MM.1S (cell line): ENCODE results near the gene ACOT6.

Source experiments
- DNase-seq: peaks from one replicate; pipeline ENCODE4 v3.0.0-alpha.2; 2015
- H2AFZ ChIP-seq: fragments of 300-600 bp; sonication (generic); 2 replicates; pipeline ENCODE4 v1.6.0; 2016; ENCODE audit warnings: antibody characterized with exemption, low read length
- H3F3A ChIP-seq: fragments of 300-600 bp; sonication (generic); 2 replicates; pipeline ENCODE4 v1.6.1; 2016; ENCODE audit warnings: mild to moderate bottlenecking, antibody characterized with exemption, low read length, moderate library complexity, mixed read lengths; ENCODE audit not compliant: insufficient read depth
- H3K27ac ChIP-seq: fragments of 300-600 bp; sonication (generic); 2 replicates; pipeline ENCODE4 v1.5.1; 2016; ENCODE audit warnings: mild to moderate bottlenecking, low read length
- H3K27me3 ChIP-seq: fragments of 300-600 bp; sonication (generic); replicated peaks from 2 replicates; pipeline ENCODE4 v1.6.0; 2016; ENCODE audit warnings: low read length; ENCODE audit not compliant: insufficient read depth
- H3K36me3 ChIP-seq: fragments of 300-600 bp; sonication (generic); replicated peaks from 2 replicates; pipeline ENCODE4 v1.6.1; 2016; ENCODE audit warnings: mild to moderate bottlenecking, low read length, mixed read lengths; ENCODE audit not compliant: insufficient read depth
- H3K4me1 ChIP-seq: fragments of 300-600 bp; sonication (generic); 2 replicates; pipeline ENCODE4 v1.6.1; 2016; ENCODE audit warnings: low read length, mixed read lengths
- H3K4me2 ChIP-seq: fragments of 300-600 bp; sonication (generic); 2 replicates; pipeline ENCODE4 v1.6.0; 2016; ENCODE audit warnings: low read depth, low read length
- H3K4me3 ChIP-seq: fragments of 300-600 bp; sonication (generic); 2 replicates; pipeline ENCODE4 v1.5.1; 2016; ENCODE audit warnings: low read length, mixed read lengths
- H3K79me2 ChIP-seq: fragments of 300-600 bp; sonication (generic); 2 replicates; pipeline ENCODE4 v1.6.1; 2016; ENCODE audit warnings: mixed run types, low read length, mixed read lengths
- H3K9ac ChIP-seq: fragments of 300-600 bp; sonication (generic); 2 replicates; pipeline ENCODE4 v1.6.1; 2016; ENCODE audit warnings: low read length, mixed read lengths
- H3K9me2 ChIP-seq: fragments of 300-600 bp; sonication (generic); replicated peaks from 2 replicates; pipeline ENCODE4 v1.6.1; 2016; ENCODE audit warnings: mild to moderate bottlenecking, low read length, mixed read lengths; ENCODE audit not compliant: insufficient read depth
- H3K9me3 ChIP-seq: fragments of 300-600 bp; sonication (generic); replicated peaks from 2 replicates; pipeline ENCODE4 v1.6.1; 2016; ENCODE audit warnings: mild to moderate bottlenecking, low read length, mixed read lengths; ENCODE audit not compliant: insufficient read depth
- H4K20me1 ChIP-seq: fragments of 300-600 bp; sonication (generic); 2 replicates; pipeline ENCODE4 v1.6.1; 2016; ENCODE audit warnings: mild to moderate bottlenecking, low read length, moderate library complexity, mixed read lengths; ENCODE audit not compliant: insufficient read depth
- CTCF ChIP-seq: fragments of 300-600 bp; sonication (generic); IDR thresholded peaks from 2 replicates; pipeline ENCODE4 v1.5.1; 2016; ENCODE audit warnings: antibody characterized with exemption, low read length, mixed read lengths
- EZH2 ChIP-seq: fragments of 300-600 bp; sonication (generic); optimal IDR thresholded peaks from 2 replicates; pipeline ENCODE3; 2017; ENCODE audit warnings: low read depth, mild to moderate bottlenecking, antibody characterized with exemption, low read length, mixed read lengths
- EZH2phosphoT487 ChIP-seq: fragments of 300-600 bp; sonication (generic); IDR thresholded peaks from 2 replicates; pipeline ENCODE4 v1.6.1; 2018; ENCODE audit warnings: antibody characterized with exemption, low read length

ACOT6 gene

GRCh38 chr14:73623504-73624054, 11.3 kb downstream of the ACOT6 start:
- H3K4me1 ChIP-seq, result no peaks in the 10 kb centered on the region
- H3K27me3 ChIP-seq, result no peaks in the 10 kb centered on the region
- H3K27ac ChIP-seq, result no peak overlapping the region
- H3F3A ChIP-seq, result no peaks in the 10 kb centered on the region
- H3K4me2 ChIP-seq, result no peak overlapping the region
- no peak overlapping the region for H3K9ac ChIP-seq
- no peaks in the 10 kb centered on the region for H3K9me2 ChIP-seq
- no peaks in the 10 kb centered on the region for H3K9me3 ChIP-seq
- no peak for TF ChIP-seq EZH2
- TF ChIP-seq EZH2phosphoT487, result no peak
- no peak for TF ChIP-seq CTCF
- DNase-seq, result no peak
- no peaks in the 10 kb centered on the region for H3K36me3 ChIP-seq
- H4K20me1 ChIP-seq, result no peaks in the 10 kb centered on the region
- H2AFZ ChIP-seq, result no peak overlapping the region
- no peaks in the 10 kb centered on the region for H3K79me2 ChIP-seq
- H3K4me3 ChIP-seq, result no peak overlapping the region

DNA sequence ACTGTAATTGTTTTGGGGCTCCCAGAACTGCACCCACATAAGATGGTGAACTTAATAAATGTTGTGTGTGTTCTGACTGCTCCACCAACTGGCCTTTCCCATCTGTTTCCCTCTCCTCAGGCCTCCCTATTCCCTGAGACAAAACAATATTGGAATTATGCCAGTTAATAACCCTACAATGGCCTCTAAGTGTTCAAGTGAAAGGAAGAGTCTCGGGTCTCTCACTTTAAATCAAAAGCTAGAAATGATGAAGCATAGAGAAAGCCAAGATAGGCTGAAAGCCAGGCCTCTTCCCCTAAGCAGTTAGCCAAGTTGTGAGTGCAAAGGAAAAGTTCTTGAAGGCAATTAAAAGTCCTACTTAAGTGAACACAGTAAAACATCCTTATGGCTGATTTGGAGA, 13.4 kb downstream of the ACOT6 start:
- Histone ChIP-seq H3F3A (no peaks in the 10 kb centered on the region), H3K36me3 (no peaks in the 10 kb centered on the region), H3K4me1 (no peaks in the 10 kb centered on the region), H3K27me3 (no peaks in the 10 kb centered on the region), H3K4me3 (no peak overlapping the region), H3K4me2 (no peak overlapping the region), H3K9ac (no peak overlapping the region), H3K79me2 (no peaks in the 10 kb centered on the region), H3K9me2 (no peaks in the 10 kb centered on the region), H3K9me3 (no peaks in the 10 kb centered on the region), H4K20me1 (no peaks in the 10 kb centered on the region), H3K27ac (no peak overlapping the region), H2AFZ (no peak overlapping the region)
- TF ChIP-seq EZH2phosphoT487, result no peak
- DNase-seq, result no peak

DNA sequence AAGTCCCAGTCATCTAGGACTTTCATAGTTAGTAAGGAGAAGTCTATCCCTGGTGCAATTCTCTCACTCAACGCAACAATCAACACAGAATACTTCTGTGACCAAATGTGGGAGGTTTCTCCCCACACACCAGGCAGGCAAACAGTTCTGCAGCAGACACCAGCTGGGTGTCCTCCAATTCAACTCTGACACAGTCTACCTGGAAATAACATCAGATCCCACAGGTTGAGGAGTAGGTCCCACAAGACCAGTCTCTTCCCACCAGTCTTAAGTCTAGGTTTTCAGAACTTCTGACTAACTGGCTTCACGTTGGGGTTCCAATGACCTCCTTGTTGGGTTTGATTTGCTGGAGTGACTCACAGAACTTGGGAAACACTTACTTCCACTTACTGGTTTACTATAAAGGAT, 14.8 kb downstream of the ACOT6 start:
- Histone ChIP-seq H3K4me2 (no peak overlapping the region), H2AFZ (no peak overlapping the region), H3K79me2 (no peaks in the 10 kb centered on the region), H3K4me1 (no peaks in the 10 kb centered on the region), H3F3A (no peaks in the 10 kb centered on the region), H3K27ac (no peak overlapping the region), H3K9me2 (no peaks in the 10 kb centered on the region), H3K9me3 (no peaks in the 10 kb centered on the region), H3K4me3 (no peak overlapping the region), H3K36me3 (no peaks in the 10 kb centered on the region), H3K9ac (no peak overlapping the region), H3K27me3 (no peaks in the 10 kb centered on the region), H4K20me1 (no peaks in the 10 kb centered on the region)
- DNase-seq, result no peak
- TF ChIP-seq CTCF, result no peak
- no peak for TF ChIP-seq EZH2
- no peak for TF ChIP-seq EZH2phosphoT487

DNA sequence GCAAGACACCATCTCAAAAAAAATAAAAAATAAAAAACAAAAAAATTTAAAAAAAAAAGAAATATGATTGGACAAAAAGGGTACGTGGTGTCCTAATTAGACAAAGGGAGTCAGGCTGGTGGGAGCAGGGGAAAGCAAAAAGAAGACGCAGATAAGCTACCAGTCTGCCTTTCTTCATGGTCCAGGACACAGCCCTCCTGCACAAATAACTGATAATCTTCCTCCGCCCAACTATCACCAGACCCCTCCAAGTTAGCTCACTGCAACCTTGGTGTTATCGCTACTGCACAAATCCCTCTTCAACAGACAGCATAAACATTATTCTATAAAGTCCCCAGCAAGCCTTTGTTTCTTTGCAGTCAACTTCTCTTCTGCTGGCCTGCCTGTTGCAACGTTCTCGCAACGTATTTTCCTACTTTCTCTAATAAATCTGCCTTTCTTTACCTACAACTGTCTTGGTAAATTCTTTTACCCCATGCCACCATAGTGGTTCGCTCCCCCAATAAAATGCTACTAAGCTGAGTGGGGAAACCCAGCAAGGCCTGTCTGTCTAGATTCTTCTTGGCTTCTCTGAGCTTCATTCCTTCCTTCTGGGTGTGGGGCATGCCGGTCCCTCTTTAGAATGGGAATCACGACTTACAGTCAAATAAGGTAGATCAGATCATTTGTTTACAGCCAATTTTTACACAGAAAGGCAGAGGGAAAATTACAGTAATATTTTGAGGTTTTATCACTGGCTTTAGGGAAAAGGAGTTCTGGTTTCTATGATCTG, 17.9 kb downstream of the ACOT6 start:
- TF ChIP-seq CTCF (no peak), EZH2phosphoT487 (no peak), EZH2 (no peak)
- Histone ChIP-seq H3K9me3 (no peaks in the 10 kb centered on the region), H2AFZ (no peak overlapping the region), H3F3A (no peaks in the 10 kb centered on the region), H3K27me3 (no peaks in the 10 kb centered on the region), H3K36me3 (no peaks in the 10 kb centered on the region), H3K4me3 (no peak overlapping the region), H3K4me2 (no peak overlapping the region), H4K20me1 (no peaks in the 10 kb centered on the region), H3K79me2 (no peaks in the 10 kb centered on the region), H3K9ac (no peak overlapping the region), H3K27ac (no peak overlapping the region), H3K4me1 (no peaks in the 10 kb centered on the region), H3K9me2 (no peaks in the 10 kb centered on the region)
- no peak for DNase-seq
